ENCODE data around the gene SUPT6H.

GRCh38 chr17:28748852-28749515, 87.0 kb downstream of the SUPT6H start:
- TF ChIP-seq CTCF (IDR thresholded peaks at IDR 0.05) (no peak), POLR2A (IDR thresholded peaks at IDR 0.05) (no peak)

All from testis (tissue), 2 donors.